Measurements from ENCODE around the gene CMBL. TPM values are rescaled to one million over a fixed set of nuclear protein-coding genes. Genes with fewer than 3 reads are reported as not detected.

Gene CMBL
- total RNA-seq, 1 donor from 2014 or later = 11.3 TPM

DNA sequence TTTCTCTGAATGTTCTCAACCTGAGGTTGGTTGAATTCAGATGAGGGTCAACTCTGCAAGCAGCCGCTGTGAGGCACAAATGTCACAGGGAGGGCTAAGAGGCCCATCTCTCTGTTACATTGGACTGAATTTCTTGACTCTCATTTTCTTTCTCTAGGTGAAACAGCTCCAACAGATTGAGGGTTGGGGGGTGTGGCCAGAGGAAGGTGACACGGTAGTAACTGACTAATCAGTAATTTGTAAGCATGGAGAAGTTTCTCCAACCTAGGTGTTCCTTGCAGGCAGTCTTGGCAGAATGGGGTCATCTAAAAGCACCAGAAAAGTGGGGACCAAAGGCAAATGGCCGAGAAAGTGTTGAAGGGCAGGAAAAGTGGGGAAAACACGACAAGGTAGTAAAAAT lies 40.9 kb downstream of the CMBL start:
- peaks cover 19% of the 10 kb centered on the region for H3K36me3 Mint-ChIP-seq
- Histone ChIP-seq H3K4me3 (no peak overlapping the region), H2AFZ (replicated peaks) (no peak overlapping the region), H3F3A (ENCODE audit: low read depth) (peaks cover 47% of the 10 kb centered on the region), H3K27ac (no peak overlapping the region), H3K27me3 (no peaks in the 10 kb centered on the region), H3K9me3 (ENCODE audit: low read depth) (no peaks in the 10 kb centered on the region), H3K36me3 (no peaks in the 10 kb centered on the region), H3K79me2 (ENCODE audit: low read depth) (no peaks in the 10 kb centered on the region), H3K4me1 (no peaks in the 10 kb centered on the region), H3K9ac (no peak overlapping the region), H4K20me1 (ENCODE audit: low read depth) (peaks cover 9% of the 10 kb centered on the region), H3K4me2 (no peak overlapping the region)
- H3K4me1 Mint-ChIP-seq = no peaks in the 10 kb centered on the region
- DNase-seq (ENCODE audit: low spot score) = no peak
- TF ChIP-seq EZH2phosphoT487 (IDR thresholded peaks at IDR 0.05) = no peak
- H3K27me3 Mint-ChIP-seq (ENCODE audit: insufficient read depth, low read depth) = peaks cover 2% of the 10 kb centered on the region
- peaks cover 3% of the 10 kb centered on the region for H3K9me3 Mint-ChIP-seq
- no peak overlapping the region for H3K4me3 Mint-ChIP-seq
- H3K27ac Mint-ChIP-seq = no peak overlapping the region

DNA sequence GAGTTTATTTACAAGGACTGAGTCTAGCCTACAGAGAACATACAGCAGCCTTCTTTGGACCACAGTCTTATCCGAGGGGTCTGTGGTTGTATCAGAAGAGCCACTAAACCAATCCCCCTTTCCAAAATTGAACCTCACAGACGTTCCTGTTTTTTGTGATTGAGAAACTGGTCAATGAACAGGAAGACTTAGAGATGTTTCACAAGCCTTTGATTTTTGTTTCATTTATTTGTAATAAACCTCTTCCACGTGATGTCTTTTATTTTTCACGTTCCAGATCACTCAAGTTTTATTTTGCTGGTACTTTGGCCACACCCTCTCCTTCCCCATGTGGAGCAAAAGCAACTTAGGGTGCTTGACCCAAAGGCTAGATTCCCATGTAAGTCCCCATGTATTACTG lies 41.6 kb downstream of the CMBL start:
- Histone ChIP-seq H3K79me2 (ENCODE audit: low read depth) (no peaks in the 10 kb centered on the region), H3K4me3 (no peak overlapping the region), H3K4me1 (no peaks in the 10 kb centered on the region), H3K9ac (no peak overlapping the region), H2AFZ (replicated peaks) (no peak overlapping the region), H3K4me2 (no peak overlapping the region), H3K27ac (no peak overlapping the region), H4K20me1 (ENCODE audit: low read depth) (peaks cover 9% of the 10 kb centered on the region), H3K9me3 (ENCODE audit: low read depth) (no peaks in the 10 kb centered on the region), H3F3A (ENCODE audit: low read depth) (peaks cover 52% of the 10 kb centered on the region), H3K27me3 (no peaks in the 10 kb centered on the region), H3K36me3 (no peaks in the 10 kb centered on the region)
- Mint-ChIP-seq H3K4me3 (no peak overlapping the region), H3K4me1 (no peaks in the 10 kb centered on the region), H3K27me3 (ENCODE audit: insufficient read depth, low read depth) (peaks cover 2% of the 10 kb centered on the region), H3K27ac (no peak overlapping the region), H3K36me3 (peaks cover 21% of the 10 kb centered on the region), H3K9me3 (no peaks in the 10 kb centered on the region)
- TF ChIP-seq, protein P1, sequence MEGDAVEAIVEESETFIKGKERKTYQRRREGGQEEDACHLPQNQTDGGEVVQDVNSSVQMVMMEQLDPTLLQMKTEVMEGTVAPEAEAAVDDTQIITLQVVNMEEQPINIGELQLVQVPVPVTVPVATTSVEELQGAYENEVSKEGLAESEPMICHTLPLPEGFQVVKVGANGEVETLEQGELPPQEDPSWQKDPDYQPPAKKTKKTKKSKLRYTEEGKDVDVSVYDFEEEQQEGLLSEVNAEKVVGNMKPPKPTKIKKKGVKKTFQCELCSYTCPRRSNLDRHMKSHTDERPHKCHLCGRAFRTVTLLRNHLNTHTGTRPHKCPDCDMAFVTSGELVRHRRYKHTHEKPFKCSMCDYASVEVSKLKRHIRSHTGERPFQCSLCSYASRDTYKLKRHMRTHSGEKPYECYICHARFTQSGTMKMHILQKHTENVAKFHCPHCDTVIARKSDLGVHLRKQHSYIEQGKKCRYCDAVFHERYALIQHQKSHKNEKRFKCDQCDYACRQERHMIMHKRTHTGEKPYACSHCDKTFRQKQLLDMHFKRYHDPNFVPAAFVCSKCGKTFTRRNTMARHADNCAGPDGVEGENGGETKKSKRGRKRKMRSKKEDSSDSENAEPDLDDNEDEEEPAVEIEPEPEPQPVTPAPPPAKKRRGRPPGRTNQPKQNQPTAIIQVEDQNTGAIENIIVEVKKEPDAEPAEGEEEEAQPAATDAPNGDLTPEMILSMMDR (IDR thresholded peaks at IDR 0.05) = no peak
- TF ChIP-seq EZH2 (IDR thresholded peaks at IDR 0.05) (no peak), EZH2phosphoT487 (IDR thresholded peaks at IDR 0.05) (no peak)
- DNase-seq (ENCODE audit: low spot score) = no peak

DNA sequence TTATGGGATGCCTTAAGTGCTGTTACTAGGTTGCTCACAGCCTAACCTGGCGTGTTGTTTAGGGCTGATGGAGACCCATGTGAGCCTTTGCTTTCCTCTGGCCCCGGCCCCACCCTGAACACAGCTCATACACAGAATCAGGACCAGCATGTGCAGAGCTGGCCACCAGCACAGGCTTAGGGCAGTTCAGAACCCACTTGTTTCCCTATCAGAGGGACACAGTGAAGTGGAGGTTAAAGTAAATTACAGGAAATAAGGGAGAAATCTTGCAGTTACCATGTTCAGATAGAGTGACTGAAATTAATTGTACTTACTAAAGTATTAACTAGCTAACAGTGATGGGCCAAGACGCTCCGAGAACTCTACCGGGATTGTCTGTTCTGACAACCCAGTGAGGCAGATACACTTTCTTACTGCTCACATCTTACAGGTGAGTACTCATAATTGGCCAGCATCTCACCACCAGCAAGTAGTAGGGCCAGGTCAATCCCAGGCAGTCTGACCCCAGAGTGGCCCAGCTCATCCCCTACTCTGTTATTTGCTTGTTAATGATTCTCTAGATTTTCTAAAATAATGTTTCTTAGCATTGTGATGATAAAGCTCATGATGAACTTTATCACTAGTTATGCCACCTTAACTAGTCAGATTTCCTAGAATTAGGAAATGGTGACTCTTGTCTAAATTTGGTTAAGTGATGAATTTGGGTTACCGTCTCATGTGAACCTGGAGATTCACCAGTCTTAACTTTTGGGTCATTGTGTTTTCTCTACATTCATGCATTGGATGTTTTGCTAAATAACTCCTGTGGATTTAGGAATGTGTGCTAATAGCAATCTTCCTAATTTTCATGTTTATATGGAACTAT lies 42.2 kb downstream of the CMBL start:
- H3K36me3 ChIP-seq = peaks cover 2% of the 10 kb centered on the region
- H3K4me3 Mint-ChIP-seq = no peak overlapping the region
- no peak overlapping the region for H3K4me2 ChIP-seq
- DNase-seq (ENCODE audit: low spot score) = no peak
- peaks cover 9% of the 10 kb centered on the region for H4K20me1 ChIP-seq (ENCODE audit: low read depth)
- H3K27ac Mint-ChIP-seq = no peak overlapping the region
- H3K27ac ChIP-seq = no peak overlapping the region
- no peak overlapping the region for H3K4me3 ChIP-seq
- H3K27me3 ChIP-seq = no peaks in the 10 kb centered on the region
- H3K9me3 ChIP-seq (ENCODE audit: low read depth) = no peaks in the 10 kb centered on the region
- no peaks in the 10 kb centered on the region for H3K9me3 Mint-ChIP-seq
- H2AFZ ChIP-seq (replicated peaks) = no peak overlapping the region
- H3K79me2 ChIP-seq (ENCODE audit: low read depth) = no peaks in the 10 kb centered on the region
- peaks cover 25% of the 10 kb centered on the region for H3K36me3 Mint-ChIP-seq
- peaks cover 2% of the 10 kb centered on the region for H3K27me3 Mint-ChIP-seq (ENCODE audit: insufficient read depth, low read depth)
- H3K9ac ChIP-seq = no peak overlapping the region
- peaks cover 52% of the 10 kb centered on the region for H3F3A ChIP-seq (ENCODE audit: low read depth)
- no peaks in the 10 kb centered on the region for H3K4me1 Mint-ChIP-seq
- no peaks in the 10 kb centered on the region for H3K4me1 ChIP-seq
- no peak for TF ChIP-seq EZH2phosphoT487 (IDR thresholded peaks at IDR 0.05)

DNA sequence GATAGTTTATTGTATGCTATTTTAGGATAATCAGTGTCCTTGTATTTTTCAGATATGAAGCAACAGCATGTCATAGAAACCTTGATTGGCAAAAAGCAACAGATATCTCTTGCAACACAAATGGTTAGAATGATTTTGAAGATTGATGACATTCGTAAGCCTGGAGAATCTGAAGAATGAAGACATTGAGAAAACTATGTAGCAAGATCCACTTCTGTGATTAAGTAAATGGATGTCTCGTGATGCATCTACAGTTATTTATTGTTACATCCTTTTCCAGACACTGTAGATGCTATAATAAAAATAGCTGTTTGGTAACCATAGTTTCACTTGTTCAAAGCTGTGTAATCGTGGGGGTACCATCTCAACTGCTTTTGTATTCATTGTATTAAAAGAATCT lies 43.1 kb downstream of the CMBL start:
- H2AFZ ChIP-seq (replicated peaks) = no peak overlapping the region
- no peak overlapping the region for H3K4me2 ChIP-seq
- no peaks in the 10 kb centered on the region for H3K9me3 ChIP-seq (ENCODE audit: low read depth)
- Mint-ChIP-seq H3K27me3 (ENCODE audit: insufficient read depth, low read depth) (peaks cover 2% of the 10 kb centered on the region), H3K4me3 (no peak overlapping the region), H3K36me3 (peaks cover 31% of the 10 kb centered on the region), H3K4me1 (no peaks in the 10 kb centered on the region), H3K27ac (no peak overlapping the region), H3K9me3 (no peaks in the 10 kb centered on the region)
- peaks cover 52% of the 10 kb centered on the region for H3F3A ChIP-seq (ENCODE audit: low read depth)
- no peaks in the 10 kb centered on the region for H3K4me1 ChIP-seq
- H3K36me3 ChIP-seq = peaks cover 3% of the 10 kb centered on the region
- peaks cover 9% of the 10 kb centered on the region for H4K20me1 ChIP-seq (ENCODE audit: low read depth)
- no peak overlapping the region for H3K4me3 ChIP-seq
- H3K27ac ChIP-seq = no peak overlapping the region
- no peaks in the 10 kb centered on the region for H3K79me2 ChIP-seq (ENCODE audit: low read depth)
- TF ChIP-seq, protein P1 (IDR thresholded peaks at IDR 0.05) = no peak
- no peak for TF ChIP-seq EZH2 (IDR thresholded peaks at IDR 0.05)
- TF ChIP-seq EZH2phosphoT487 (IDR thresholded peaks at IDR 0.05) = no peak
- no peak for DNase-seq (ENCODE audit: low spot score)
- H3K9ac ChIP-seq = no peak overlapping the region
- H3K27me3 ChIP-seq = no peaks in the 10 kb centered on the region

Measured in neural progenitor cell (in vitro differentiated cells).